LNCAP (cell line): ENCODE measurements around the gene DOCK4.

ENCODE experiments used
- CTCF ChIP-seq: fragments of 450-650 bp; IDR thresholded peaks from 2 replicates; pipeline ENCODE4 v1.5.1; 2017; ENCODE audit warnings: mild to moderate bottlenecking

Gene DOCK4

DNA sequence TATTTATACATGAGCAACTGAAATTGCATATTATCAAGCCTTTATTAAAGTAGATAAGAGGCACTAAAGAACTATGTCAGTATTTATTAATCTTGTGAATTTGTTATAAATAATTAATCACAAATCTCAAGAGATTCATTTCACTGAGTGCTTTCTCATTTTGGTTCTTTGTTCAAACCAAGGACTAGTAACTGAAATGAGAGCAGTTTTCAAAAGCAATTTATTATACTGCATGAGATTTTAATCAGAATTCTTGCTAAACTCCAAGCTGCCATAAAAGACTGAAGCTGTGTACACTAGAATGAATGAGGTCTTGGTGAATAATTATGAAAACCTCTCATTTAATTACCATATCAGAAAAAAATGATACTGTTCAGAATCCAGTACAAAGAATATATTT is 419.1 kb downstream of the DOCK4 start:
- no peak for TF ChIP-seq CTCF

DNA sequence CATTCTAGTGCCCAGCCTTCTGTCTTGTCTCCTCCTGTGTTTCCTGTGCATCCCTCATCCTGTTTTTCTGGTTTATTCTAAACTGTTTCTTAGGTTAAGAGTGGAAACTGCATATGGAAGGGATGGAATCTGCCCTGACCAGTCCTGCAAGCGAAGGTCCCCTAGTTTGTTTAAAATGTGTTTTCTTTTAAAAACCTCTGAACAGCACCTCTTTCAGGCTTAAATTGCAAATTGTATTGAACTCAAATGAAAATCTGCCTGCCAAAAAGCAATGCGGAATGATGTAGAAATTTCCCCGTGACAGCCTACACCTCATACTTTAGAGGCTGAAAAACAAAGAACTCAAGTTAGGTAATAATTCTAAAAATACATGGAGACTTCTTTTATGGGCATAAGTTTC is 421.1 kb downstream of the DOCK4 start:
- no peak for TF ChIP-seq CTCF

DNA sequence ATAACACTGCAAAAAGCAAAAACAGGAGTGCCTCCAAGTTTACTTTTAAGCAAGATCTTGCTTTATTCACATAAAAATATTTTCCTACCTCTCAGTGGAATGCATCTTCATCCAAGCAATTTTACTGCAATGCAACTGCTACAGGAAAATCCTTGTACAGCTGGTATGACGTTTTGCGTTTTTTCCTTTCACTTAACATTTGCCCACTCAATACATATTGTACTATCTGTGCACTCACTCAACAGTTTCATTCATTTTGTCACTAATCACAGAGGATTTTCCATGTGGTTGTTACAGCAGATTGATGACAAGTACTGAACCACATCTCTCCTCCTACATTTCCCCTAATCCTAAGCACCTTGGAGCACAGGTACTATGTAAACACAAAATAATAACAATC is 421.9 kb downstream of the DOCK4 start:
- no peak for TF ChIP-seq CTCF

GRCh38 chr7:111783854-111784253 is 422.3 kb downstream of the DOCK4 start:
- TF ChIP-seq CTCF: no peak

GRCh38 chr7:111780527-111780926 is 425.7 kb downstream of the DOCK4 start:
- no peak for TF ChIP-seq CTCF

DNA sequence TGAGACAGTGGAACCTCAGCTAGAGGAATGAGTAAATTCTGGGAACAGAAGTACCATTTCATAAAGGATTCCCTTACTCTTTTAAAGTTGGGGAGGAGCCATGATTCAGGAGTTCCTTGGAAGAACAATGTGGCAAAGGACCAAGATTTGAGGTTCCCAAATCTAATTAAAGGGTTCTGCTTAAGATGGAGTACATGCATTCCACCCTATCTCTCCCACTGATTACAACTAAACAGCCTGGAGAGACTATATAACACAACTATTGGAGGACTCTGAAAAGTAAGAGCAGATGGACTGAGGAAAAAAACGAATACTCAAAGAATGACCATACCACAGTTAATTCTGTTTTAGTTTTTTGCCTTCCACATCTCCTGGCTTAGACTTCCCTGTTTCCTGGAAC is 431.0 kb downstream of the DOCK4 start:
- TF ChIP-seq CTCF: no peak

GRCh38 chr7:111772716-111773115 is 433.5 kb downstream of the DOCK4 start:
- no peak for TF ChIP-seq CTCF

DNA sequence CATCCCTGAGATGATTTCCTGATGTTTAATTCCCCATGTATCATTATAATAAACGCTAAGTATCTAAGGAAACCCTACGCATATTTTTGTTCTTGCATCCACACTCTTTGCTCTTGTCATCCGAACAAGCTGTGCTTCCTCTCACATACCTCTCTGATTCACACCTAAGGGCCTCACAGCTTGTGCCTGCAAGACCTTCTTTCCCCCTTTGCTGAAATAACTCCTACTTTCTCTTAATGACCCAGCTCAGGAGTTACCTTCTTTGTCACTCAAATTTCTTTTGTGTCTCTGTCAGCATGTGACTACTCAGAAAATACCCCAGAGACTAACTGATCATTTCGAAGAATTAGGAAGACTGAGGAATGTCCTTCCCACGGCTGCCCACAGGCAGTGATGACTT is 434.6 kb downstream of the DOCK4 start:
- no peak for TF ChIP-seq CTCF
